DOHH2 (cell line): Measurements from ENCODE around the gene TBC1D14.

ENCODE experiments used
- CTCF ChIP-seq: fragments of 200-600 bp; sonication (generic); IDR thresholded peaks from one replicate; pipeline ENCODE4 v1.5.1; 2014; ENCODE audit warnings: antibody characterized with exemption, mild to moderate bottlenecking, low read depth, low read length; ENCODE audit not compliant: poor library complexity, severe bottlenecking
- EZH2phosphoT487 ChIP-seq: fragments of 200-600 bp; sonication (generic); IDR thresholded peaks from 2 replicates; pipeline ENCODE4 v1.6.1; 2017; ENCODE audit warnings: borderline replicate concordance, mild to moderate bottlenecking, antibody characterized with exemption, low read length, moderate library complexity, mixed read lengths

DNA sequence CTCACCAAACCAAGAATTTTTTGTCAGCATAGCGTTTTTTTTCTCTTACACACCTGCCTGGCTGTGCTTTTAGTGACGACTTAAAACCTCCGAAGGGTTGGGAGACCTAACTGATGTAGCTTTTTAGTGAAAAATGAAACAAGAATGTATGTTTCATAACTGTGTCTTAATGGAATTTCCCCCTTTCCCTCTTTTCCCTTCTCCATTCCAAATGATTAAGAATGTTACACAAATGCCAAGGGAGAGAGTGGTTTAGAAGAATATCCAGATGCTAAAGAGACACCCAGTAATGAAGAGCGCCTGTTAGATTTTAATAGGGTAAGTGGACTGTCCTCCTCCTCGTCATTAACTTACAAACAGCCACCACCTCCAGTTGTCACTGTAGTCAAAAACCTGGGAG lies 33.2 kb upstream of the TBC1D14 start:
- no peak for TF ChIP-seq CTCF
- no peak for TF ChIP-seq EZH2phosphoT487
